ENCODE results near the gene EIF4B.

DNA sequence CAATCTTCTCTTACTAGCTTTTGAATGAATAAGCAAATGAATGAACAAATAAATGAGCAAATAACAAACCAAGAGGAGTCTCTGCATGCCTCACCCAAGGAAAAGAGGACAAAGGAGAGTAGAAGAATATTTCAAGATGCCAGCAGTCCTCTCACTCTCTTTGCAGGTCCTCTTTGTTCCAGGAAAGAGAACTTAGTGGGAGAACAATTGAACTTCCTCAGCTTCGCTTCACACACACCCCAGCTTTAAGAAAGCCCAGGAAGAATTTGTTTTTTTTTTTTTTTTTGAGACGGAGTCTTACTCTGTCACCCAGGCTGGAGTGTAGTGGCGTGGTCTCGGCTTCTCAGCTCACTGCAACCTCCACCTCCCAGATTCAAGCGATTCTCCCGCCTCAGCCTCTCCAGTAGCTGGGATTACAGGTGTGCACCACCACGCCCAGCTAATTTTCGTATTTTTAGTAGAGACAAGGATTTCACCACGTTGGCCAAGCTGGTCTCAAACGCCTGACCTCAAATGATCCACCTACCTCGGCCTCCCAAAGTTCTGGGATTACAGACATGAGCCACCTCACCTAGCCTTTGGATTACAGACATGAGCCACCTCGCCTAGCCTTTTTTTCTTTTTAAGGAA lies 37.0 kb upstream of the EIF4B start:
- TF ChIP-seq BCL11A (IDR thresholded peaks at IDR 0.05; ENCODE audit: low read depth in 2 of 2, low read length in 2 of 2), result no peak
- TF ChIP-seq BACH1 (IDR thresholded peaks at IDR 0.05; ENCODE audit: low read length), result no peak
